Gastroesophageal sphincter (tissue), 4 donors: Measurements from ENCODE around the gene CLEC4F. TPM values are rescaled to one million over a fixed set of nuclear protein-coding genes. Genes with fewer than 3 reads are reported as not detected.

ENCODE experiments used
- ATAC-seq: fragments of 150-250 bp; one replicate; pipeline ENCODE4 v1.9.1; 2016; ENCODE audit warnings: mild to moderate bottlenecking, moderate library complexity
- H3K27ac ChIP-seq, 4 donors: fragments of 200-600 bp; sonication (generic) in 3 of 4; 1 replicate in 3 of 4; 2 replicates in 1 of 4; pipeline ENCODE4 v1.5.1; 2016 to 2019
- H3K27me3 ChIP-seq: fragments of 200-600 bp; sonication (generic); one replicate; pipeline ENCODE4 v1.5.1; 2019
- H3K36me3 ChIP-seq, 2 donors: fragments of 200-600 bp; sonication (generic); one replicate each; pipeline ENCODE4 v1.5.1; 2019; ENCODE audit warnings: control low read depth in 1 of 2
- H3K4me1 ChIP-seq, 3 donors: fragments of 200-600 bp; sonication (generic); 1 replicate in 2 of 3; 2 replicates in 1 of 3; pipeline ENCODE4 v1.5.1; 2016 to 2019; ENCODE audit warnings: control low read depth in 2 of 3
- H3K4me3 ChIP-seq, 2 donors: fragments of 200-600 bp; sonication (generic); one replicate each; pipeline ENCODE4 v1.5.1; 2019; ENCODE audit warnings: mild to moderate bottlenecking in 1 of 2, moderate library complexity in 1 of 2
- H3K9me3 ChIP-seq, 3 donors: fragments of 200-600 bp; sonication (generic); one replicate each; pipeline ENCODE4 v1.5.1; 2017 to 2019; ENCODE audit warnings: control low read depth in 2 of 3
- CTCF ChIP-seq, 4 experiments: fragments of 200-600 bp in 2 of 4; fragments of 450-650 bp in 2 of 4; sonication (generic) in 1 of 4; IDR thresholded peaks; one replicate each; pipeline ENCODE4 v1.5.1; 2017 to 2019; ENCODE audit warnings: antibody characterized with exemption in 4 of 4, mild to moderate bottlenecking in 2 of 4, moderate library complexity in 2 of 4
- EP300 ChIP-seq: sonication (generic); formaldehyde crosslinking; IDR thresholded peaks from one replicate; pipeline ENCODE4 v1.6.1; 2017; ENCODE audit warnings: antibody characterized with exemption, mild to moderate bottlenecking
- POLR2A ChIP-seq, 2 donors: fragments of 450-650 bp; IDR thresholded peaks; one replicate each; pipeline ENCODE4 v1.6.1; 2017; ENCODE audit warnings: antibody characterized with exemption in 2 of 2, mild to moderate bottlenecking in 2 of 2, moderate library complexity in 1 of 2
- POLR2AphosphoS5 ChIP-seq: sonication (generic); formaldehyde crosslinking; IDR thresholded peaks from one replicate; pipeline ENCODE4 v1.6.1; 2017; ENCODE audit warnings: antibody characterized with exemption
- WGBS, 2 donors: methylation state at CpG; one replicate each; pipeline ENCODE4 v1.1.5; 2018; ENCODE audit warnings: low coverage in 1 of 2; 5-methylcytosine and 5-hydroxymethylcytosine counted together
- total RNA-seq, 4 donors: library from RNA; depleted of rRNA; stranded (reverse); fragments of >200 nt; gene quantifications; one replicate each; pipeline ENCODE4 v1.1.0, GENCODE V29; 2016

The CLEC4F gene
- total RNA-seq, 4 donors from 2014 or later = 1.1 TPM; not detected in 2

GRCh38 chr2:70796262-70796661 lies 24.1 kb downstream of the CLEC4F start:
- Histone ChIP-seq H3K27me3 (peaks cover 47% of the 10 kb centered on the region), H3K4me1 (no peaks in the 10 kb centered on the region), H3K9me3 (peaks cover 0 to 26% (median 0%) of the 10 kb centered on the region in 3 donors), H3K27ac (no peak overlapping the region), H3K36me3 (no peaks in the 10 kb centered on the region), H3K4me3 (no peak overlapping the region)
- ATAC-seq = no peak
- WGBS, 2 donors = no CpG with 5 or more reads among the region's 1 CpG
- TF ChIP-seq EP300 (no peak), POLR2A (IDR thresholded peaks at IDR 0.05) (no peak), CTCF (IDR thresholded peaks at IDR 0.05) (no peak), POLR2AphosphoS5 (no peak)

DNA sequence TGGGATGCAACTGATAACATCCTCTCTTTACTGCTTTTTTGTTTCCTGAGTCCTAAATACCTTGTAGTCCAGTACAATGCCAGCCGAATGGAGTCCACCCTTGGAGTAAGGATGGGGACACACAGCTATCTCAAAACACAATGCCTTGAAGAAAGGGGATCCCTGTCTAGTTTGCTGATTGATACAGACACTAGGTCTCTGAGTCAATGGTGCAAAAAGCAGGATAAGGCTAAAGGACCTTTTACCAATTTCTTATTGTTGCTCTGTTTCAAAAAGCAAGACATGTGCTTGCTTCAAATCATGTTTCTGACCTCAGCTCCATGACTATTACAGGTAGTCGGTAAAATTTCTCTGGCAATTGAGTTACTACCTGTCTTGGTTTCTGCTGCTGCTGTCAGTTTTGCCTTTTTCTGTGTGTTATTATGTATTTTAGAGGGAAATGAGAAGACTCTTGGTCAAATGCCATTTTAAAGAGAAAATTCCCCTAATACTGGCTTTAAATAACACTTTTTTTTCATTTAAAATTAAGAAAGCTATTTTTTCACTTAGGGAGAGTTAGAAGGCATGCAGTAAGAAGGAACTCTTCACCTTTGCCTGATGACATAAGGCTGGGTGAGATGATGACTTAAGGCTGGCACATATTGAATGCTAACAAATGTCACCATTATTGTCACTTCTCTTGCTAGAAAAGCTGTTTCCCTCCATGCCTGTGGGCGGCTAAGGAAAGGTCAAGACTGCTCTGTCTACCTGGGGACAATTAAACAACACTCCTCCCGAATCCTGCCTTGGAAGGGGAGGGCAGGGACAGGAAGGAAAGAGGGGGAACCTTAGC lies 25.0 kb downstream of the CLEC4F start:
- 59 to 100% methylated on average over 1 to 4 of the region's 4 CpGs for WGBS, 2 donors
- Histone ChIP-seq H3K36me3 (no peaks in the 10 kb centered on the region), H3K4me3 (no peak overlapping the region), H3K27ac (no peak overlapping the region), H3K4me1 (peaks cover 0 to 5% (median under 1%) of the 10 kb centered on the region in 3 donors), H3K9me3 (peaks cover 0 to 17% (median 0%) of the 10 kb centered on the region in 3 donors), H3K27me3 (peaks cover 50% of the 10 kb centered on the region)
- TF ChIP-seq CTCF (IDR thresholded peaks at IDR 0.05) (no peak), EP300 (no peak), POLR2A (IDR thresholded peaks at IDR 0.05) (no peak)
- ATAC-seq = no peak

GRCh38 chr2:70793450-70793849 lies 26.9 kb downstream of the CLEC4F start:
- Histone ChIP-seq H3K9me3 (no peaks in the 10 kb centered on the region), H3K27ac (no peak overlapping the region), H3K4me1 (peaks cover 0 to 15% (median 11%) of the 10 kb centered on the region in 3 donors), H3K36me3 (no peaks in the 10 kb centered on the region), H3K27me3 (peaks cover 70% of the 10 kb centered on the region), H3K4me3 (no peak overlapping the region)
- 82 to 92% methylated on average over 2 of the region's 2 CpGs for WGBS, 2 donors
- TF ChIP-seq EP300 (no peak), POLR2A (IDR thresholded peaks at IDR 0.05) (no peak), POLR2AphosphoS5 (no peak), CTCF (IDR thresholded peaks at IDR 0.05) (no peak)
- ATAC-seq = no peak

DNA sequence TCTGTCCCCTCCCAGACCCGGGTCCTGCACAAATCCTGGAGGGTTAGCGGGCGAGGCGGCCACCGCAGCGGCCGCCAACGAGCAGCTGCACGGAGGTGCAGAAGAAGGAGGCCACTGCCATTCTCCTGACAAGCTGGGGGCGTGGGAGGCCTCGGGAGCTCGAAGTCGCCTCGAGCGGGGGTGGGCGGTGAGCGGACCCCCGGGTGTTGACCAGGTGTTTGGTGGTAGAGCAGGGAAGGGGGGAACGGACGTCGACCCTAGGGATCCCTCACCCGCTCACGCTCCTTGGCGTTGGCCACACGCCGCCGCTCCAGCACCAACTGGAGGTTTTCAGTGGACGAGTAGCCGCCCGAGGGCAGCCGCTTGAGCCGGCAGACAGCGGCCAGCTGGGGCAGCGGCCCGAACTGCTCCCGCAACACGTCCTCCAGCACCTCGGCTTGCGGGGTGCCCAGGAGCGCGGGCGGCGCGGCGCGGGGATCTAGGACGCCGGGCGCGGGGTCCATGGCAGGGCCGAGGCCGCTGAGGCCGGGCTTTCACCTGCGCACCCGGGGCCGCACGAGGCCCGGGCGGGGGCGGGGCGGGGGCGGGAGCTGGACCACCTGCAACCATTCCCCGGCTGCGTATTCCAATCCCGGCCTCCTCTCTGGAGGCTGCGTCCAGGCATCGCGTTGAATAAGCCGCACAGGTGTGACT lies 30.1 kb downstream of the CLEC4F start, which contains the start of gene FIGLA:
Gene FIGLA, minus strand, starts transcription at position 508 of the 693 bp plus-strand sequence. Its CDS starts 5 bp downstream, at position 503.
- Histone ChIP-seq H3K27me3 (peaks cover 88% of the 10 kb centered on the region), H3K9me3 (no peaks in the 10 kb centered on the region), H3K4me3 (peak within 1 kb of the TSS in 1 of 2 donors; percentile 39), H3K27ac (no peak within 1 kb of the TSS), H3K36me3 (no peaks in the 10 kb centered on the region), H3K4me1 (peaks cover 0 to 15% (median 11%) of the 10 kb centered on the region in 3 donors)
- no peak for ATAC-seq
- TF ChIP-seq POLR2AphosphoS5 = no peak
- TF ChIP-seq POLR2A (IDR thresholded peaks at IDR 0.05) = no peak
- no peak for TF ChIP-seq CTCF (IDR thresholded peaks at IDR 0.05)
- TF ChIP-seq EP300 = no peak
- WGBS, 2 donors = 0% methylated on average over 3 to 8 of the region's 69 CpGs
